GM20431 (cell line): Measurements from ENCODE around the gene SLC66A3.

ENCODE experiments used
- in situ Hi-C: fragments of 300-500 bp; cut with MseI, MboI; formaldehyde crosslinking; loops from one replicate; pipeline ENCODE4 v1.15.0; 2020; ENCODE audit warnings: low sequenced_read_pairs; ENCODE audit not compliant: unreplicated experiment

The SLC66A3 gene

DNA sequence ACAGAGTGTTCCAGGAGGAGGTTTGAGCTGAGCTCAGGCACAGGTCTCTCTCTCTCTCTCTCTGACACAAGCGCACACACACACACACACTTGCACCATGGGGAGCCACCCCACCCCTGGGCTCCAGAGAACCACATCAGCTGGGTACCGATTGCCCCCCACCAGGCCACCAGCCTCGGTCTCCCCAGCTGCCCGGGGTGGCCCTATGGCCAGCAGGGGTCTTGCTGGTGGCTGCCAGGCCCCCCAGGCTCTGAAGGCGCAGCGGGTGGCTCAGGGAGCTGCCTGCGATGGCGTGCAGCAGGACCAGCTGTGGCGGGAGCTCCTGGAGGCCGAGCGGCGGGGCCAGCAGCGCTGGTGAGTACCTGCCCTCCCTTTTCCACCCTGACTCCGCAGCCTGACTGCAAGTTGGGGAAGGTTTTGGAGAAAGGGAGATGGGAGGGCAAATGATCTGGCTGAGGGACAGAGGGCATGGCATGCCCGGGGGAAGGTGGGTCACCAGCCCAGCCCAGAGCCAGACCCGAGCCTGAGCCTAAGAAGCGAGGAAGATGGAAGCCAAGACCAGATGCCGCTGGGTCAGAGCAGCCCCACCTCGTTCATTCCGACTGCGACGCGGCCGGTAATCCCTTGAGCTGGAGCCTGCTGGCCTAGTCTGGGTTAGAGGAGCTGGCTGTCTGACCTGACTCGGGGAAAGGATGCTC lies 21.9 kb upstream of the SLC66A3 start:
- in situ Hi-C loops: loop anchor here (25.0 kb wide), 2 partner anchors 279 to 454 kb away; no protein-coding TSS in a partner anchor

DNA sequence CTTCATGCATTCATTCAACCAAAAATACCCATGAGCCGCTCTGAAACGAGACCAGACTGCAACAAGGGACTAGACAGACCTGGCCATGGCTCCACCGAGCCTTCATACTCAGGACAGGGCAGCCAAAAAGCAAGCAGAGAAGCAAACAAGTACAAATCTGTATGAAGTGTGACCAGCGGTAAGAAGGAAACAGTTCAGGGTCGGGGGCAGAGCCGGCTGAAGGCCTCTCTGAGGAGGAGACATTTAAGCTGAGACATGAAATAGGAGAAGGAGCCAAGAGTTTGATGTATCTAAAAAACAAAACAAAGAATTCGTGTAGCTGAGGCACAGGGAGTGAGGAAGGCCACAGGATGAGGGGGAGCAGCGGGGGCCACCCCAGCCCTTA lies 21.3 kb upstream of the SLC66A3 start:
- in situ Hi-C loops: loop anchor here (25.0 kb wide), 2 partner anchors 278 to 453 kb away; no protein-coding TSS in a partner anchor

DNA sequence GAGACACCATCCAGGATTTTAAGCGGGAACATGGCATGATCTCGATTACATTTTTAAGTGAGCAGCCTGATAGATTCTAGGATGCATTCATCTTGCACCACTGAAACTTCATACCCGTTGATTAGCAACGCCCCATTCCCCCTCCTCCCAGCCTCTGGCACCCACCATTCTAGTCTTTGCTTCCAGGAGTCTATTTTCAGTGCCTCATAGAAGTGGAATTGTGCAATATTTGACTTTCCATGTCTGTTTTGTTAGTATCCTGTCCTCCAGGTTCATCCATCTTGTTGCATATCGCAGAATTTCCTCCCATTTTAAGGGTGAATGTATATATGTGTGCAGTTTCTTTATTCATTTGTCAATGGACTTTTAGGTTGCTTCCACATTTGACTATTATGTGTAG lies 20.9 kb upstream of the SLC66A3 start:
- in situ Hi-C loops: loop anchor here (25.0 kb wide), 2 partner anchors 278 to 453 kb away; no protein-coding TSS in a partner anchor

DNA sequence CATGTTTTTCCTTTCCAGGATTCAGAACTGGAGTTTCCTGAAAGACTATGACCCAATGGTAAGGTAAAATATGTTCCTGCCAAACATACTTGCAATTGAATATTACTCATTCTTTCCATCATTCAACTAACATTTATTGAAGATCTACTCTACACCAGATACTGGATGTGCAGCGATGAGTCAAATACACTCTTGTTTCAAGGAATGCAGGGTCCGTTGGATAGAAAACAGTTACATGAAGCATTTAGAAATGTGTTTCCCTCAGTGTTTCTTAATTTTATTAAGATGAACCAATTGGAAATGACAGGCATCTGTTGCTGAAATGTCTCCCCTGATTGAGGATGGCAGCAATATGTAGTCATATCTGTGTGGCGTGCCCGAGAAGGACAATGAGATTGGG lies 14.8 kb upstream of the SLC66A3 start:
- in situ Hi-C loops: loop anchor here (25.0 kb wide), 2 partner anchors 272 to 447 kb away; no protein-coding TSS in a partner anchor

DNA sequence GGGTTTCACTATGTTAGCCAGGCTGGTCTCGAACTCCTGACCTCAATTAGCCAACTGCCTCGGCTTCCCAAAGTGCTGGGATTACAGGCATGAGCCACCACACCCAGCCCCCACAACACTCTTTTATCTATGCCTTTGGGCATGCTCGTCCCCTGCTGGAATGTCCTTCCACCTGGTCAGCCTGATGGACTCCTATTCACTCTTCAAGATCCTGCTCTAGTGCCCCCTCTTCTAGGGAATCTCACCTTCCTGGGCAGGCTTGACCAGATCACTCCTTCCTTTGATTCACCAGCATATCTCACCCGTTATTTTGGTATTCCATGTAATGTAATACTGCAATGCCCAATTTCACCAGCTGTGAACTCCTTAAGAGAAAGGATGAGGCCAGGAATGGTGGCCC lies 13.9 kb upstream of the SLC66A3 start:
- in situ Hi-C loops: loop anchor here (25.0 kb wide), 2 partner anchors 271 to 446 kb away; no protein-coding TSS in a partner anchor

DNA sequence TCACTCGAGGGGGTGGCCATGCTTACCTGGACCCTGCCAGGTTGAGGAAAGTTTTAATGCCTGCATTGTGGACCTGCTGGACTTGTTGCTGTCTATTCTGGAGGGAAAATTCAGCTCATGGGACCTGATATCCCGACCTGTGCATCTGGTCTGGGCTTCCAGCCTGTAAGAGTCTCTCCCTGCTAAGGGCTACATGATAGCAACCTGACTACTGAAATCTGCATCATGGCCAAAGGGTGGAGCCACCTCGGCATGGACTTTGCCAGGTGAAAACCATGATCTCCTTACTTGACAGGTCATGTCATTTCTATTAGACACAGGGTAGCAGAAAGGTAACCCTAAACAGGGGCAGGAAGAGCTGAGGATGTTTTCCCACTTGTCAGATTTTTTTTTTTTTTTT lies 12.9 kb upstream of the SLC66A3 start:
- in situ Hi-C loops: loop anchor here (25.0 kb wide), 2 partner anchors 270 to 445 kb away; no protein-coding TSS in a partner anchor

DNA sequence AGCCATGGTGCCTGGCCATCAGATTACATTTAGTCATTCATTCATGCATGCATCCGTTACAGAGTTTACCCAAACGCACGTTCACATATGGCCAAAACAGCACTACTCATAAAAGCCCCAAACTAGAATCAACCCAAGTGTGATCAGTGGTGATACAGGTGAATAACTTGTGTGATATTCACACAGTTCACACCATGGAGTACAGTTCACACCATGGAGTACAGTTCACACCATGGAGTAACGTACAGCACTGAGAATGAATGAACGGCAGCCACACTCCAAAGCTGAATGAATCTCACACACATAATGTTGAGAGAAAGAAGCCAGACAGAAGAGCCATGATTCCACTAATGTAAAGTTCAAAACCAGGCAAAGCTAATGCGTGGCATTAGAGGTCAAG lies 12.3 kb upstream of the SLC66A3 start:
- in situ Hi-C loops: loop anchor here (25.0 kb wide), 2 partner anchors 269 to 444 kb away; no protein-coding TSS in a partner anchor

DNA sequence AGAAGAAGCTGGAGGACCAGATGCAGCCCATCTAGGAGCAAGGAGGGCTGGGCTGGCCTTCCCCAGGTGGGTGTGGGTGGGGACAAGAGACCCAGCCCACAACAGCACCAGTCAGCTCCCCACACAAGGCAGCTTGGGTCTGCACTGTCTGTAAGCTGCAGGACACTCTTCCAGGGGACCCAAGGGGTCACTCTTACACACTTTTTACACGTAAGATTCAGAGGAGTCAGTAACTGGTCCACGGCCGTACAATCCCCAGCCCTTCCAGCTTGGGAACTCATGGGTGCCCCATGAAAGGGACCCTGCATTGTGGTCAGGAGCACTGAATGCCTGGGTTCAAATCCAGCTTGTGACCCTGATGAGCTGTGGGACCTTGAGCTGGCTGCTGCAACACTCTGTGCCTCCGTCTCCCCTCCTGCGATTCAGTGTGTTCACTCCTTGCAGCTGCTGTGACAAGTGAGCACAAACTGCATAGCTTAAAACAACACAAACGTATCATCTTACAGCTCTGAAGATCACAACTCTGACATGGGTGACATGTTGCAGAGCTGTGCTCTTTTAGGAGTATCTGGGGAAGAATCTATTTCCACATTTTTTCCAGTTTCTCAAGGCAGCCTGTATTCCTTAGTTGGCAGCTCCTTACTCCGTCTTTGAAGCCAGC lies 11.1 kb upstream of the SLC66A3 start:
- in situ Hi-C loops: loop anchor here (25.0 kb wide), 2 partner anchors 268 to 443 kb away; no protein-coding TSS in a partner anchor

DNA sequence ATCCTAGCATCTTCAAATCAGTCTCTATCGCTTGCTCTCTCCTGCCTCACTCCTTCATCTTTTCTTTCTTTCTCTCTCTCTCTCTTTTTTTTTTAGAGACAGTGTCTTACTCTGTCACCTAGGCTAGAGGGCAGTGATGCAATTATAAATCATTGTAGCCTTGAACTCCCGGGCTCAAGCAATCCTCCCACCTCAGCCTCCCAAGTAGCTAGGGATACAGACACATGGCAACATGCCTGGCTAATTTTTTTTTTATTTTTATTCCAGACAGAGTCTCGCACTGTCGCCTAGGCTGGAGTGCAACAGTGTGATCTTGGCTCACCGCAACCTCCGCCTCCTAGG lies 10.6 kb upstream of the SLC66A3 start:
- in situ Hi-C loops: loop anchor here (25.0 kb wide), 2 partner anchors 268 to 443 kb away; no protein-coding TSS in a partner anchor

DNA sequence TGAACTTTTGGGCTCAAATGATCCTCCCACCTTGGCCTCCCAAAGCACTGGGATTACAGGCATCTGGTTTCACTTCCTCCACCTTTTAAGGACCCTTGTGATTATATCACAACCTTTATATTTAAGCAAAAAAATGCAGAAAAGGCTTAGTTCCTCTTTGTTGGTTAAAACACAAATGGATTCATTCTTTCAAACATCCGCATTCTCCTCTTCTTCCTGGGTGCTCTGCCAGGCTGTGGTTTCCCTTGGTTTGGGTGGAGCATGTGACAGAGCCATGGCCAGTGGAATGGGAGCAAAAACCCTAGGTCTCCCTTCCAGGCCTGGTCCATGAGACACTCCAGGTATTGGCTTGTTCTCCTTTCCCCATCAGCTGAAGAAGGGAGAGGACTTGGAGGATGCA lies 9.9 kb upstream of the SLC66A3 start:
- in situ Hi-C loops: loop anchor here (25.0 kb wide), 2 partner anchors 267 to 442 kb away; no protein-coding TSS in a partner anchor

DNA sequence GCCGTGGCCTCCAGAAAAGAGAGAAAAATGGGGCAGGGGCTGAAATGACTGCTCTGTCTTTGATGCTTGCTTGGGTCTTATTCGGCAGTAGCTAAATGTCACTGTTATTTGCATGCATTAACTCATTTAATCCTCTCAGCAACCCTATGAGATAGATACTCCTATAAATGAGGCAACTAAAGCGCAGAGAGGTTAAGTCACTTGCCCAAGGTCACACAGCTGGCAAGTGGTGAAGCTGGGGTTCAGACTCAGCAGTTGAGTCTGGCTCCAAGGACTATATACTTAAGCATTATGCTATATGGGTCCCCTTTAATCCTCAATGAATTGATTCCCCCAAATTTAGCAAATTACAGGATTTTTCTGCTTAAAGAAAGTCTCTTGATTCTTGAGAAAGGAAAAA lies 9.2 kb upstream of the SLC66A3 start:
- in situ Hi-C loops: loop anchor here (25.0 kb wide), 2 partner anchors 266 to 441 kb away; no protein-coding TSS in a partner anchor

DNA sequence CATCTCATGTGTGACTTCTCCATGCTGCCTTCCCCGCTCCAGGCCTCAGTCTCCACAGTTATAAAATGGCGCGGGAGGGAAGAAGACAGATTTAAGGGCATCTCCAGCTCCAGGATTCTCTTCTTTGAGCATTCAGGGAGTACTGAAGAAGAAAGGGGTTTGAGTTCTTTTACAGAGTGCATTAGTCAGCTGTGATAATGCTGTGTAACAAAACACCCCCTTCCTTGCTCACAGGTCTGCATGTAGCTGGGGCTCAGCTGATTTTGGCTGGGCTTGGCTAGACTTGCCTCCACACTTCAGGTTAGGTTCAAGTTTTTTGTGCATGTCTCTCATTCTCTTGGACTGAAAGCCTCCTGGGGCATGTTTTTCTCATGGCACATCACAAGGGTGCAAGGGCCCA lies 8.0 kb upstream of the SLC66A3 start:
- in situ Hi-C loops: loop anchor here (25.0 kb wide), 2 partner anchors 265 to 440 kb away; no protein-coding TSS in a partner anchor

DNA sequence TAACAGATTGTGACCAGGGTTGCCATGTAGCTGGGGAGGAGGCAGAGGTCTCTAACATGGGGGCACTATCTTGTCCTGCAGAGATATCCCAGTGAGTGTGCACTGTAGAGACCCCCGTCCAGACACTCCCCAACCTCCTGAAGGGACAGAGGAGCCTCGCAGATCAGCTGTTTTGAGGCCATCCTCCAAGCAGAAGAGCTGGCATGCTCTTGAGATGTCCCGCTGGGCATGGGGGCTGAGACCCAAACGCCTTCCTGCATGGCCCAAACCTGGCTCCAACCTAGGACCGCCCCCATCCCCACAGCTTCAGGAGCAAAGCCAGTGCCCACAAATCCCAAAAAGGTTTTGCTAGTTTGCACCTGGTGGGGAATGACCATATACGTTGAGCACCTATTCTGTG lies 2.7 kb upstream of the SLC66A3 start:
- in situ Hi-C loops: no loop called here

DNA sequence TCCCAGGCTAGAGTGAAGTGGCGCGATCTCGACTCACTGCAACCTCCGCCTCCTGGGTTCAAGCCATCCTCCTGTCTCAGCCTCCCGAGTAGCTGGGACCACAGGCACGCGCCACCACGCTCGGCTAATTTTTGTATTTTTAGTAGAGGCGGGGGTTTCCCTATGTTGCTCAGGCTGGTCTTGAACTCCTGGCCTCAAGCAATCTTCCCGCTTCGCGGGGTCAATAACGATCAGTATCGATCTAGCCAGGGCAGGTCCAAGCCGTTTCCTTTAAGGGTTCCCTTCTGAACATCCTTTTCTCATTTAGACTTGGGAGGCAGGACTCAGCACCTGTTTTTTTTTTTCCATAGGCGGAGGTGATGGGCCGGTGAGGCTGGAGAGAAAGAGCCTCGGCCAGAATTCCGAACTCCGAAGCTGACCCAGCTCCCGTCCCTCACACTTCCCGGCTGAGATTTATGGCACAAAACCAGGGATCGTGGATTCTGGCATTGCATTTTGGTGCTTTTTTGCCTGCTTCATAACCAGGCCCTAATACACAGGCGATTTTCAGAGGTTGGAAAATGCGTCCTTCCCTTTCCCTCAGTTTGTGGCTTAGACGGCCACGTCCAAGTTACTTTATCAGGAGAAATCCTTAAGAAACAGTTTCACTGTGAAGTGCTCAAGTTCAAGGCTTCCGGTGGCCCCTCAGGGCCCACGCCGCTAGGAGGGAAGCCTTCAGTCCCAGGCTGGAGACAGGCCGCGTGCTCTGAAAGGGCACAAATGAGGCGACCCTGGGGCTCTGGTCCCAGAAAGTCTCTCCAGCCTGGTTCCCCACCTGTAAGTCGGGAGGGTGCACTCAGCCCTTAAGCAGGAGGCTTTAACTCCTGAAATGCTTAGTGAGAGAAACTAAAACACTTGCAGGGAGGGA lies 998 bp upstream of the SLC66A3 start:
- in situ Hi-C loops: no loop called here

DNA sequence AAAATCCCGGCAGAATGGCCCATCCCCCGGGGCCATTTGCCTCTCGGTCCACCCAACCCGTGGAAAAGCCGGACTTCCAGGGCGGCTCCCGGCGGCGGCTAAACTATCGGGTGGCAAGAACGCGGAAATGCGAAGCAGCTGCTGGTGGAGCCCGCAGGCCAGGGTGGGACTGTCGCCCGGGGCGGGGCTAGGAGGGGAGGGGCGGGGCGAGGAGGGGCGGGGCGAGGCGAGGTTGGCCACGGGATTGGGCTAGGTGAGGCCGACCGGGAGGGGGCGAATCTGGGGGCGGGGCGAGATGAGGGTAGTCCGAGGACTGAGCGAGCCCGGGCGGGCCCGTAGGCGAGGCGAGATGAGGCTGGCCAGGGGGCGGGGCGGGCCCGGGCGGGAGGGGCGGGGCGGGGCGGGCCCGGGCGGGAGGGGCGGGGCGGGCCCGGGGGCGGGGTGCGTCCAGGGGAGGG lies 315 bp upstream of the SLC66A3 start:
- in situ Hi-C loops: no loop called here

DNA sequence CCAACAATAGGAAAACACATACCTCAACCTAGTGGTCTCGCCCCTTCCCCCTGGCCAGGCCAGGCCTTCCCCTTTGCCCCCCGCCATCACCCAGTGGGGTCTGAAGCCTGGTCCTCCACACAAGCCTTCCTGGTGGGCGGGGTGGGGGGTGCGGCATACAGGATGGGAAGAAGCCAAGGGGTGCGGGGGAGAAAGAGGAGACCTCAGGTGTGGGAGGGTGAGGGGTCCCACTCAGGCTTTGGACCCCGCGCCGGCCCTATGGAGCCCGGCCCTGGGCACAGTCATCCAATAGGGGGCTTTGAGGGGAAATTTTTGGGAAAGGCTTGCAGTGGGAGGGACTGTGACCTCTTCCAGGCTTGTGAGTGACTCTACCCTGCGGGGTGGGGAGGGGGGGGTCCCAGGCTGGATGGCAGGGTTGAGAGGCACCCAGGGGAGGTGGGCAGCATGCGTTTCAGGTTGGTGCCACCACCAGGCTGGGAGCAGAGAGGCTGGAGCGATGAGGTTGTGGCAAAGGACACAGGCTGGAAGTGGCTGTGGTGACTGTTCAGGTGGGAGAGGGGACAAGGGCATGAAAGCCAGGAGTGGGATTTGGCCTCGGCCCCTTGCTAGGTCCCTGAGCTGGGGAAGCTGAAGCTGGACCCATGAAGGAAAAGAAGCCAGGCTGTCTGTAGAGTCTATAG lies 1.3 kb downstream of the SLC66A3 start:
- in situ Hi-C loops: no loop called here

DNA sequence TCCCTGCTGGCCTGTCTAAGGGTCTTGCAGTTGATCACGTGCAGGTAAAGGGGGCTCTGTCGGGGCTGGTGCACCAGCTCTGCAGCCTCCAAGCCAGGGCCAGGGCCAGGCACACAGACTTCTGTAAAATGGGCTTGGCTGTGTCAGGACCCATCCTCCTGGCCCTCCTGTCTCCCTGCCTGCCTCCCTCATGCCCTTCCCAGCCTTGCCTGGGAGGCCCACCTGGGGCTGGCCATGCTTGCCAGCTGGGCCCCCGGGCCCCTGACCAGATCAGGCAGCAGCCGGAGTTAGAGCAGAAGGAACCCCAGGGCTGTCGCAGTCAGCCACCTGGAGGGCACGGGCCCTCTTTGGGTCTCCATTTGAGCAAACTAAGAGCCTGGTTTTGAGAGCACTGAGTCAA lies 2.0 kb downstream of the SLC66A3 start:
- in situ Hi-C loops: no loop called here

DNA sequence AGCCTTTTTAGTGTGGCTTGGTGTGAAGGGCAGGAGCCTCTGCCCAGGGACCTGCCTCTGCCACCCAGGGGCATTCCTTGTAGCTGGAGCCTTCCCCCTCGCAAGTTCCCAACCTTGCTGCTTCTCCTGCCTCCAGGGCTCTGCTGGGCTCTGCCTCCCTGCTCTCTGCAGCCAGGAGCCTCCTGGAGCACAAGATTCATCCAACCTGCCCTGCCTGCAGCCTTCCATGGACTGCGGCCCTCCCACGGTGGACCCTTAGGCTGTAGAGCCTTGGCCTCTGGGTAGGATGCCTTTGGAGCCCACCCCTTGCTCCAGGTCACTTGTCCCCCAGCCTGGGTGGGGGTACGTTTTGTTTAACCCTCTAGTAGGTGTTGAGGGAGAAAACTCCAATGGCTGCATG lies 2.5 kb downstream of the SLC66A3 start:
- in situ Hi-C loops: no loop called here

DNA sequence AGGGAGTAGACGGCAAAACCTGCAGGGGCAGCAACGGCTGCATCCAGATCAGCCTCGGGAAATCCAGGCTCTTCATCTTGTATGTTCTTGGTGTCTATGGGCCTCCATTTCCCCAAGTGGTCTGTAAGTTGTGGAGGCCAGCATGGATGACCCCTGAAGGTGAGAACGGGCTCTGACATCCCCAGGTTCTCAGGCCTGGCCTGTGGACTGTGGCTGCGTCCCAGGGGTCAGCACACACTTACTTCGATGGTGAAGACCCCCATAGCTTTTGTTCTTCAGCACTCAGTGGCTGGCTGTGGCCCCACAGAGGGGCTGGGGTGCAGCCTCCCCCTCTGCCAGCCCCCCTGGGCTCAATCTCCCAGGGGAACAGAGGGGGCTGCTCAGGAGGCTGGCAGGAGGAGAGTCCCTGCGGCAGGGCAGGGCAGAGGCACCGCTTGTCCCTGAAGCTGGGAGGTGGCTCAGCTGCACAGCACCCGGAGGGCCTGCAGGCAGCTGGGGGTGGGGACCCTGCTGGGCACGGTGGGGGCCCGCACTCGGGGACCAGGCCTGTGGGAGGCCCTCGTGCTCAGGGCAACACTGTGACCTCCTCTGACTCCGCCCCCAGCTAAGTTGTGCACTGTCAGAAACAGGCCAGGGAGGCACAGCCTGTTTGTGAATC lies 3.8 kb downstream of the SLC66A3 start:
- in situ Hi-C loops: no loop called here
